Brain microvascular endothelial cell (primary cell): ENCODE results near the gene HMGN3.

Source experiments
- DNase-seq: peaks from one replicate; pipeline ENCODE4 v3.0.0-alpha.2; 2020
- H3K27ac ChIP-seq: fragments of 250-450 bp; sonication (Bioruptor Pico); 2 replicates; pipeline ENCODE4 v1.5.1; 2020; ENCODE audit warnings: mild to moderate bottlenecking, moderate library complexity
- H3K27me3 ChIP-seq: fragments of 250-450 bp; sonication (Bioruptor Pico); replicated peaks from 2 replicates; pipeline ENCODE4 v1.5.1; 2020; ENCODE audit warnings: mild to moderate bottlenecking
- H3K36me3 ChIP-seq: fragments of 250-450 bp; sonication (Bioruptor Pico); replicated peaks from 2 replicates; pipeline ENCODE4 v1.5.1; 2020; ENCODE audit warnings: mild to moderate bottlenecking
- H3K4me3 ChIP-seq: 2 replicates; pipeline ENCODE4 v1.5.1; 2011; ENCODE audit warnings: low read depth, mild to moderate bottlenecking, control low read depth, low read length, moderate library complexity
- in situ Hi-C: cut with HindIII; loops from 2 replicates; pipeline ENCODE4 v1.10.0; 2017; ENCODE audit warnings: low sequenced_read_pairs, low pct_ligation_motif_present
- TF ChIP-seq, protein P1 (sequence below): IDR thresholded peaks from 2 replicates; pipeline ENCODE4 v1.5.1; 2011; ENCODE audit warnings: low read depth, mild to moderate bottlenecking, moderate library complexity, low read length, control low read depth, inconsistent platforms; ENCODE audit errors: missing control alignments

Gene HMGN3

DNA sequence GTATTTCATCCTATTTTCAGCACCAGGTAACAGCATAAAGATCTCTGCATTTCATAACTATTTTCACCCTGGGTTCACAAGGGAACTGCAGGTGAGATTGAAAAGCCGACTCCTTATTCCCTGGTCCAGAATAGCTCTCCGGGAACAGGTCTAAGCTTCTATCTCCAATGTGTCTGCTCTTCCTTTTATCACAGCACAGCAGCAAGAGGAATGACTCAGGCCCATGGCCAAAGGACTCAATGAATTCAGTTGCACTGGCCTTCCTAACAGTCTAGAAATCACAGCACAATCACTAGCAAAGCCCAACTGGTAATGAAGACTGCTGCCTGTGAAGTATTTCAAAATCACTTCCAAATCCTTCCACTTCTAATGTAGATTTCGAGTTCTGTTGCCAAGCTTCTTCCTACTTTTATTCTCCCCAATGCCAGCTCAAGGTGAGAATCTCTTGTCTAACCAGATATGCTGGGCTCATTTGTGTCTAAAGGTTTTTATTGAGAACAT is 30.7 kb downstream of the HMGN3 start:
- H3K36me3 ChIP-seq, result peaks cover 2% of the 10 kb centered on the region
- no peaks in the 10 kb centered on the region for H3K27me3 ChIP-seq
- no peak for DNase-seq
- no peak overlapping the region for H3K4me3 ChIP-seq
- in situ Hi-C loops, result no loop called here
- no peak overlapping the region for H3K27ac ChIP-seq
- TF ChIP-seq, protein P1, sequence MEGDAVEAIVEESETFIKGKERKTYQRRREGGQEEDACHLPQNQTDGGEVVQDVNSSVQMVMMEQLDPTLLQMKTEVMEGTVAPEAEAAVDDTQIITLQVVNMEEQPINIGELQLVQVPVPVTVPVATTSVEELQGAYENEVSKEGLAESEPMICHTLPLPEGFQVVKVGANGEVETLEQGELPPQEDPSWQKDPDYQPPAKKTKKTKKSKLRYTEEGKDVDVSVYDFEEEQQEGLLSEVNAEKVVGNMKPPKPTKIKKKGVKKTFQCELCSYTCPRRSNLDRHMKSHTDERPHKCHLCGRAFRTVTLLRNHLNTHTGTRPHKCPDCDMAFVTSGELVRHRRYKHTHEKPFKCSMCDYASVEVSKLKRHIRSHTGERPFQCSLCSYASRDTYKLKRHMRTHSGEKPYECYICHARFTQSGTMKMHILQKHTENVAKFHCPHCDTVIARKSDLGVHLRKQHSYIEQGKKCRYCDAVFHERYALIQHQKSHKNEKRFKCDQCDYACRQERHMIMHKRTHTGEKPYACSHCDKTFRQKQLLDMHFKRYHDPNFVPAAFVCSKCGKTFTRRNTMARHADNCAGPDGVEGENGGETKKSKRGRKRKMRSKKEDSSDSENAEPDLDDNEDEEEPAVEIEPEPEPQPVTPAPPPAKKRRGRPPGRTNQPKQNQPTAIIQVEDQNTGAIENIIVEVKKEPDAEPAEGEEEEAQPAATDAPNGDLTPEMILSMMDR, result no peak

DNA sequence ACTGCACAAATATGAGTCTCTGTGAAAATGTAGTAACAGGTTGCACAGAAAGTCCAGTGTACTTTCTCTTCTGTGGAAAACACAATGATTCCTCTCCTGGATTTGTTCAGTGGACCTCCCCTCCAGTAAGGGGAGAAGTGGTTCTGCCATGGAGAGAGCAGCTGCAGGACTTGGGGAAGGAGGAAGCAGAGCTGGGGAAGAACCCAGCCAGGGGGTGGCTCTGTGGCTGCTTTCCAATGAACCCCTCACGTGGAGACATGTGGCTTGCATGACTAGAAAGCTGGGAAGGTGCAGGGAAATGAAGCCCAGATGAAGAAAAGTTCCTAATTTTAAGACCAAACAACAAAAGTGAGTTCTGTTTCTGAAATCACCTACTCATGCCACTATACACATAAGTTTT is 31.9 kb downstream of the HMGN3 start:
- DNase-seq, result no peak
- TF ChIP-seq, protein P1, result no peak
- peaks cover 2% of the 10 kb centered on the region for H3K36me3 ChIP-seq
- H3K27me3 ChIP-seq, result no peaks in the 10 kb centered on the region
- in situ Hi-C loops, result no loop called here
- H3K4me3 ChIP-seq, result no peak overlapping the region
- no peak overlapping the region for H3K27ac ChIP-seq

DNA sequence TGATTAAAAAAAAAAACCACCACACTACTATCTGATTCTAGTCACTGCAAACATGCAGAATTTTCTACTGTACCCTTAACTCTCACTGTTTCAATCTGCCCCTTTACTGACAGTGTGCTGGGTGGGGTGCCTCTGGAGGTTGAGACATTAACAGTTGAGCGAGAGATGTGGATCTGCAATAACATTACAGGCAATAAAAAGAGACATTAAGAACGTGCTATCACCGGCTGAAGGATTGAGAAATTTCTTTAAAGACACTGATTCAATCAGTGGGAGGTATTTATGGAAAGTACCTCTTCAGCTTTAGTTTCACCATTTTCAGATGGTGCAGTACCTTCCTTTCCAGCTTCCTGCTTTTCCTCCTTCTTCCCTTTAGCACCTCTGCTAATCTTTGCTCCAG is 32.5 kb downstream of the HMGN3 start:
- in situ Hi-C loops, result no loop called here
- Histone ChIP-seq H3K27ac (no peak overlapping the region), H3K36me3 (peaks cover 2% of the 10 kb centered on the region), H3K27me3 (no peaks in the 10 kb centered on the region), H3K4me3 (no peak overlapping the region)
- TF ChIP-seq, protein P1, result no peak
- DNase-seq, result no peak

DNA sequence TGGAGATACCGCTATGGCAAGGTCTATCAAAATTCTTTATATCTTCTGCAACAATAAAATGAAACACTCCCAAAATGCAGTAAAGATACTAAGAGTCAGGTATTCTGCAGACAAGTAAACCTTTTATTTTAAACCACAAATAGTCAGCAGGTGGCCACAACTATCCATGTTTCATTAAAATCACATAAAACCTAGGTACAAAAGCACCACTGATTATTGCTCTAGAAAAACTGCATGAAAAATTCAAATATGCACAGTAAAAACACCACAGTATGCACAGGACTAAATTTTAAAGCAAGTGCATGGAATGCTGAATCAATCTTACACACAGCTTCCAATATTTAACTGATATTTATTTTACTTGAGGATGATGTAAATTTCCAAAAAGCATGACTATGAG is 33.3 kb downstream of the HMGN3 start:
- no peak overlapping the region for H3K27ac ChIP-seq
- TF ChIP-seq, protein P1, result no peak
- in situ Hi-C loops, result no loop called here
- H3K36me3 ChIP-seq, result peaks cover 2% of the 10 kb centered on the region
- no peak for DNase-seq
- H3K27me3 ChIP-seq, result no peaks in the 10 kb centered on the region
- H3K4me3 ChIP-seq, result no peak overlapping the region

- Histone ChIP-seq H3K27me3 (no peaks in the 10 kb centered on the region), H3K27ac (no peak overlapping the region), H3K36me3 (no peaks in the 10 kb centered on the region), H3K4me3 (no peak overlapping the region)
- TF ChIP-seq, protein P1, result no peak
- in situ Hi-C loops, result no loop called here
- no peak for DNase-seq
Measured at GRCh38 chr6:79196912-79197311, 37.6 kb downstream of the HMGN3 start.

DNA sequence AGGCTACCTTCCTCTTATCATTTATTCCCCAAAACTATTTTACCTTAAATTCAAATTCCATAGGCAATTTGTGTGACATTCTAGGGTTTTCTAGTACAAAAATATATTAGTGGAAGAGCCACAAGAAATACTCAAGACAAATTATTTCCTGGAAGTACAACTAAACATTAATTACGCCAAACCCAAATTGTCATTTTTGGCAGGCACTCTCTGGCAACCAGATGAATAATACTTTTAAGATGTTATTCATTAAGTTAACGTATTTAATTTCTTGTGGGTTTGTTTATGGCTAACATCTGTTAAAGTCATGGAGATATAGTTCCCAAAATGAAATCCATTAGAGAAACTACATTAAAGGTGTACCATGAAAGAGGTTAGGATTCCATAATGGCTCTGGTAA is 40.5 kb downstream of the HMGN3 start:
- Histone ChIP-seq H3K4me3 (no peak overlapping the region), H3K27me3 (no peaks in the 10 kb centered on the region), H3K27ac (no peak overlapping the region), H3K36me3 (no peaks in the 10 kb centered on the region)
- DNase-seq, result no peak
- TF ChIP-seq, protein P1, result no peak
- in situ Hi-C loops, result no loop called here
